Esophagus squamous epithelium (tissue), 4 donors: ENCODE results near the gene HPCAL1.

ENCODE experiments used
- POLR2A ChIP-seq, 4 donors: fragments of 450-650 bp; IDR thresholded peaks; one replicate each; pipeline ENCODE4 v1.6.1; 2017; ENCODE audit warnings: antibody characterized with exemption in 4 of 4, mild to moderate bottlenecking in 4 of 4, moderate library complexity in 3 of 4
- TF ChIP-seq, protein P1 (sequence below), 6 experiments: fragments of 450-650 bp in 4 of 6; fragments of 200-600 bp in 2 of 6; sonication (generic) in 2 of 6; IDR thresholded peaks; one replicate each; pipeline ENCODE4 v1.5.1; 2016 to 2019; ENCODE audit warnings: antibody characterized with exemption in 6 of 6, mild to moderate bottlenecking in 4 of 6, moderate library complexity in 4 of 6

DNA sequence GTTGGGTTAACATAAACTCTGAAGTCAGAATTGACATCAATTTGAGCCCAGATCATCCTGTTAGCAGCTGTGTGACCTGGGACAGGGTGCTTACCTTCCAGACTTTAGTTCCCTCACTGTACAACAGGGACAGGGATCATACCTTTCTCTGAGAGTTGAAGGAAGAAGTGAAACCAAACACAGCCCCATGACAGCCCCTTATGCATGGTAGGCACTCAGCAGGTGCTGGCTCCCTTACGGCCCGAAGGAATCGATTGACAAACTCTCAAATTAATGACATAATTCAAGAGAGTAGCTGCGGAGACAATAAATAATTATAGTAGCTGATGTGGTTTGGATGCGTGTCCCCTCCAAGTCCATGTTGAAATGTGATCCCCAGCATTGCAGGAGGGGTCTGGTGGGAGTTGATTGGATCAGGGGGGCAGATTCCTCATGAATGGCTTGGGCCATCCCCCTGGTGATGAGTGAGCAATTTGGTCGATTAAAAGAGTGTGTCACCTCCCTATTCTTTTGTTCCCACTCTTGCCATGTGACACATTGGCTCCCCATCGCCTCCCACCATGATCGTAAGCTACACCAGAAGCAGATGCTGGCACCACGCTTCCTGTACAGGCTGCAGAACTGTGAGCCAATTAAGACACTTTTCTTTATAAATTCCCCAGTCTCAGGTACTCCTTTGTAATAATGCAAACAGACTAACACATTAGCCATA, 73.0 kb downstream of the HPCAL1 start:
- TF ChIP-seq, protein P1, sequence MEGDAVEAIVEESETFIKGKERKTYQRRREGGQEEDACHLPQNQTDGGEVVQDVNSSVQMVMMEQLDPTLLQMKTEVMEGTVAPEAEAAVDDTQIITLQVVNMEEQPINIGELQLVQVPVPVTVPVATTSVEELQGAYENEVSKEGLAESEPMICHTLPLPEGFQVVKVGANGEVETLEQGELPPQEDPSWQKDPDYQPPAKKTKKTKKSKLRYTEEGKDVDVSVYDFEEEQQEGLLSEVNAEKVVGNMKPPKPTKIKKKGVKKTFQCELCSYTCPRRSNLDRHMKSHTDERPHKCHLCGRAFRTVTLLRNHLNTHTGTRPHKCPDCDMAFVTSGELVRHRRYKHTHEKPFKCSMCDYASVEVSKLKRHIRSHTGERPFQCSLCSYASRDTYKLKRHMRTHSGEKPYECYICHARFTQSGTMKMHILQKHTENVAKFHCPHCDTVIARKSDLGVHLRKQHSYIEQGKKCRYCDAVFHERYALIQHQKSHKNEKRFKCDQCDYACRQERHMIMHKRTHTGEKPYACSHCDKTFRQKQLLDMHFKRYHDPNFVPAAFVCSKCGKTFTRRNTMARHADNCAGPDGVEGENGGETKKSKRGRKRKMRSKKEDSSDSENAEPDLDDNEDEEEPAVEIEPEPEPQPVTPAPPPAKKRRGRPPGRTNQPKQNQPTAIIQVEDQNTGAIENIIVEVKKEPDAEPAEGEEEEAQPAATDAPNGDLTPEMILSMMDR (IDR thresholded peaks at IDR 0.05), result no peak
- TF ChIP-seq POLR2A (IDR thresholded peaks at IDR 0.05), result no peak
